CD4-positive, alpha-beta T cell treated with Interleukin-6 at 100 ng/mL for 8 hours (primary cell): ENCODE data around the gene GLIS1.

Experiments
- DNase-seq: peaks from one replicate; pipeline ENCODE4 v3.0.0-alpha.2; 2020; ENCODE audit warnings: mixed read lengths, low spot score

GLIS1 gene

DNA sequence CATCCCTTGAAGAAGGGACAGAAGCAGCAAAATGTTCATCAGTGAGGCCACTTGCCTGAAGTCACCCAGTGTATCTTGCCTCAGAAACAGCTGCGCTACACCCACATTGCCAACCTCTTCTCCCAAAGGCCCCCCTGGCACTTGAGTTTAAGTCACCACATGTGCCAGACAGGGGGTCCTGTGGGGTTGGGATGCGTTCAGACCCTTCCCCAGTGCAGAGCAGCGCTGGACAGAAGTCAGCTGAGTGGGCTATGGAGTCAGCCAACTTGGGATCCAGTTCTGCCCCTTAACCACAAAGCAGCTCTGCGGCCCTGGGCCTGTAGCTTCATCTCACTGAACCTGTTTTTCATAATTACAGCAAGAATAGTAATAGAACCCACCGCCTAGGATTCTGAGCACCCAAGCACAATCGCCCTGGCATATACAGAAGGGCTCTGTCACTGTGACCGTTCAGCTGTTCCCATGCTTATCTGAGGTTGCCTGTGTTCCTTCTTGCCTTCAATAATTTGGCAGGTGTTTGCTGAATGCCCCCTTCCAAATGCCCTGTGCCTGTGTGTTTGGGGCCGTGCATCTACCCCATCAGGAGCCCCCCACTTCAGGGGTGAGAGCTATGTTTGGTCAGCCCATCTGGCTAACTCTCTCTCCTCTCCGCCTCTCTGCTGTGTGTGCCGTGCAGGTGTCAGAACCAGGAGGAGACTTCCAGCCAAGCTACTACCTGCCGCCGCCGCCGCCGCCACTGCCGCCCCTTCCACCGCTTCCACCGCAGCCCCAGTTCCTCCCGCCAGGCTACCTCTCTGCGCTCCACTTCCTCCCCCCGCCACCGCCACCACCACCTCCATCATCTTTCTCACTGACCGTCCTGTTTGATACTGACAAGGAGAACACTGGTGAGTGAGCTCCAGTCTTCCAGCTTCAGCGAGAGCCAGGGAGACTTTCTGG, 274.7 kb downstream of the GLIS1 start:
- DNase-seq = no peak

DNA sequence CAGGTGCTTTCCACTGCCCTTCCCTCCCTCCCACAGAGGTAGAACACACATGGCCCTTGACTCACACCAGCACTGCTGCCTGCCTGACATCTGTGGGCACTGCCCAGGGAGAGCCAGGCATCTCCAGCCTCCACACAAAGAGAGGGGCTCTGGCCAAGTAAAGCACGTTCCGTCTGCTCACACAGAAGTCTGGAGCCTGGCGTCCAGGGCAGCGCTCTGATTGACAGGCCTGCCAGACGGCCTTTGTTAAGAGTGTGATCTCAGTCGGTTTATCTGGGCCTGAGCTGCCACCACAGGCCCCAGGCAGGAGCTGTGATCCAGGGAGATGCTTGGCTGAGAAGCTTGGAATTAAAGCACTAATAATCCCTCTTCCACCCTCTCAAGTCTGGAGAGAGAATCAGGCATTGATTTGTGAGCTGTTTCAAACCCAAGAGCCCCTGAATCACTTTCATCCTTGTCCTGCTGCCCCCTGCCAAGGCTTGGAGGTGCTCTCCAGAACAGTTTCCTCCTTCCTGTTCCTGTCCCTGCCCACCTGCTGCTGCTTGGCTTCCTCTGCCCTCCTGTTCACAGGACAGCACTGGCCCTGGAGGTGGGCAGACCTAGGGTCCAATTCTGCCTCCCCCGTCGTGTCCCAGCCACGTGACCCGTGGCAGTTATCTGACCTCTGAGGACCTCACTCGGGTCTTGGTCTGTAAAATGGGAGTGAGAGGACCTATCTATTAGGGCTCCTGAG, 276.0 kb downstream of the GLIS1 start:
- DNase-seq = no peak

DNA sequence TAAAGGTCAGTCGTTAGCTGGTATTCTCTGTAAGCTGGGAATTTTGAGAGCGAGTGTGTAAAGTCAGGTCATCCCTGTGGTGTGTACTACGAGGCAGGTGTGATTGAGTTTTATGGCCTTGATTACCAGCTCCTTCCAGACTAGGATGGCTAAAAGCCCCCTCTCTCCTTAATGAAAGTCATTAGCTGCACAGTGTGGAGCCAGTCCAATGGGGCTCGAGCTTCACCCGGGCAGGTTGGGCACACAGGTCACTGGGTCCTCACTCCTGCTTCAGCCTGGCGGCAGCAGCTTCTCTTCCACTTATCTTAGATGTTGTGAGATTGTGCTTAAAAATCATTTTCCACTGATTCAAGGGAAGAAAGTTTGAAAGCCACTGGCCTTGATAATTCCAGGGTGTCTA, 276.8 kb downstream of the GLIS1 start:
- DNase-seq = no peak

DNA sequence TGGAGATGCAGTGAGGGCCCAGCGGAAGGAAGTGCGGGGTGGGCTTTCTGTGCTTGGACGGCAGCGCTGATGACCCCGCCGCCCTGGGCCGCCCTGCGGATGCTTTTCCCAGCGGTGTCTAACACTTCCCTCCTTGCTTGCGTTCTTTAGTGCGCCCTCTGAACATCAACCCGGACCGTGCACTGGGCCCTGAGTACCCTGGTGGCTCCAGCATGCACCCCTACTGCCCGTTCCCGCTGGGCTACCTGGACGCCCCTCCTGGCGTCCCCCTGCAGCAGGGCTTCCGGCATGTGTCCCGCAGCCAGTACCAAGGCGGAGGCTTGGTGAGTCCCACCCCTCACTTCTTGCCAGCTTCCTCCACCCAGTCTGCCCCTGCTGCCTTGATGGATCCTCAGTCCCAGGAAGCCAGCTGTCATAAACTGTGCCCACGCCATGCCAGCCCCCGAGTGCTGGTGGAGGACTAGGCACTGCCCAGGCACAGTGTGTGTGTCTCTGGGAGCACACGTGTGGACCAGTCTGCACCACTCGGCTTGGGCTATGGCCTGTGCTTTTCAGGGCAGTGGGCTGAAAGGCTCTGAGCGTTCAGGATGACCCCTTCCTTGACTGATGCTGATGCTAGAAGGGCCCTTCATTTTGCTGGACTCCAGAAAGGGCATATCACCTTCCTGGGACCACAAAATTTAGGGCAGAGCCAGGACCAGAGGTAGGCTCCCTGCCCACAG, 277.5 kb downstream of the GLIS1 start:
- DNase-seq = no peak

DNA sequence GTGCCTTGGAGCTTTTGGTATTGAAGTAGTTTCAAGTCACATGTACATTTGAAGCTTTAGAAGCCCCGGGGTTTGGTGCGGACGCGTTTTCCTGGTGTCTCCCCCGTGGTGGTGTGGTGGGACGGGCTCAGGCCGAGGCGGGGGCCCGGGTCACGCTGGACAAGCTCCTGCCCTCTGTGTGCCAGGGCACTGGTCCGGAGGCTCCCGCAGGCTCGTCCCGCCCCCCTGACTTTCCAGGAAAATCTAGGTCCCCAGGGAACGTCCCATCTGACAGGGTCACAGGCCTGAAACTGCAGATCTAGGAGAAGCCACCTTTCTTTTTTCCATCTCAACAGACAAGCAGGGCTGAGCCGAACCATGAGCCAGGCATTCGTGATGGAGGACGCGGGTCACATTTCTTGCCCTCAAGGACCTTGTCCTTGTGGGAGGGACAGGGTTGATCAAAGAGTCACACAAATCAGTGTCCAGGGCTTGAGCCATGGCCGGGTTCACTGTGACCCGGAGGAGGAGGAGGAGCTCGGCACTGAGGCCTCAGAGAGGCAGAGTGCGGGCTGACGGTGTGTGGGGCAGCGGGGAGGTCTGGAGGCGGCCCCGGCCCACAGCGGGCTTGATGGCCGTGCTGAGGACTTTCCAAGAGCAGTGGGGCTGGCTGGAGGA, 278.2 kb downstream of the GLIS1 start:
- no peak for DNase-seq

DNA sequence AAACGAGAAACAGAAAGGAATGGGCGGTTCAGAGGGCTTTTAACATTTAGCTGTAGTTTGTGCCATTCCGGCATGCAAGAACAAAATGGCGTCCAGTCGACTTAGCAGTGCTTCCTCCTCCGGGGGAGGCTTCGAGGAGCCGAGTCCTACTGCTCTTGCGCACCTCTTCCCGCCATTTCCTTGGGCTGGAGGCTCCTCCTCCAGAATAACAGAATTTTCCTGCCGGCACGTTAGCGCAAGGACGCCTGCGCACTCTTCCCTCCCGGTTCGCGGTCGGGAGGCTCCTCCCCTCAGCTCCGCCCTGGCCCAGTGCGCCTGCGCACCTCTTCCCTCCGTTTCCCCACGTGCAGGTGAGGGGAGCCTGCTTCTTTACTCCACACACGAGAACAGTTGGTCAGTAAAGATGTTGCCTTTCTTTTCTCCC, 278.7 kb downstream of the GLIS1 start:
- no peak for DNase-seq

DNA sequence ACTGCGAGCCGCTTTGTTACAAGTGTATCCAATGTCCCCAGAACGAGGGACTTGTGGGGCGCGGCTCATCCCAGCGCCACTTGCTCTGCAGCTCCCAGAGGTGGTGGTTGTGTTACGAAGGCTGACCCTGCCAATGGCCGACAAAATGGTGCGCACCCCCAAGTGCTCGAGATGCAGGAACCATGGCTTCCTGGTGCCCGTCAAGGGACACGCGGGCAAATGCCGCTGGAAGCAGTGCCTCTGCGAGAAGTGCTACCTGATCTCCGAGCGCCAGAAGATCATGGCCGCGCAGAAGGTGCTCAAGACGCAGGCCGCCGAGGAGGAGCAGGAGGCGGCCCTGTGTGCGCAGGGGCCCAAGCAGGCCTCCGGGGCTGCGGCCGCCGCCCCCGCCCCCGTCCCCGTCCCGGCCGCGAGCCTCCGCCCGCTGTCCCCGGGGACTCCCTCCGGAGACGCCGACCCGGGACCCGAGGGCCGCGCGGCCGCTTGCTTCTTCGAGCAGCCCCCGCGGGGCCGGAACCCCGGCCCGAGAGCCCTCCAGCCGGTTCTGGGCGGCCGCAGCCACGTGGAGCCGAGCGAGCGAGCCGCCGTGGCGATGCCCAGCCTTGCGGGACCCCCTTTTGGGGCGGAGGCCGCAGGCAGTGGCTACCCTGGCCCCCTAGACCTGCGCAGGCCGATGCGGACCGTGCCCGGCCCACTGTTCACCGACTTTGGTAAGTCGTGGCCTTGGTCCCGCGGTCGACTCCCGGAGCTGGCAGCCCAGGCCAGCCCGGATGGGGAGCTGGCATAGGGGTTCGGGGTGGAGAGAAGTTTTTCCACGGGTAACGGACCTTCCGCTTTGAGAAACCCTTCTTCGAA, 279.4 kb downstream of the GLIS1 start, which contains the start of gene DMRTB1:
Gene DMRTB1, plus strand, starts transcription at position 79 of the 855 bp plus-strand sequence. Its CDS starts 55 bp downstream, at position 134.
- DNase-seq = no peak

DNA sequence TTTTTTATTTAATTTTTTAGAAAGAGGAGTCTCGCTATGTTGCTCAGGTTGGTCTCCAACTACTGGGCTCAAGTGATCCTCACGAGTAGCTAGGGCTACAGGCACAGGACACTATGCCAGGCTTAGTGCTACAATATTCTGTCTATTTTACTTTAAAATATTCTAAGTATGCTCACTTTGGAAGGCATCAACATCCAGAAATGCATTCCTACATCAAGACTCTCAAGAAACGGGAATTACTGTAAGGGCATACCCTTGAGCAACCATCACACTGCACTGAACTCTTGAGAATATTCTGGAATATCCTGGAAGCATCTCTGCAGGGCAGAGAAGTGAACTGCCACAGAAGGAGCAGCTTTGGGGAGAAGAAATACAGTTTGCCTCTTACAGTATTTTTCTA, 280.3 kb downstream of the GLIS1 start:
- no peak for DNase-seq
